Activated CD4-positive, CD25-positive, alpha-beta regulatory T cell treated with anti-CD3 and anti-CD28 coated beads, Interleukin-2, amount 50 U/mL, for 24 hours (primary cell): ENCODE data around the gene NDUFV1.
"Not testable (repeated sequence)": the region's sequence is repeated elsewhere in the genome, so short reads cannot be mapped to it uniquely, and the experiment has no call there.

Source experiments
- ATAC-seq, 2 donors: fragments of 150-1000 bp; cut with Tn5 transposase; one replicate each; pipeline ENCODE4 v1.10.0; 2021; ENCODE audit warnings: mild to moderate bottlenecking in 1 of 2, moderate library complexity in 1 of 2

NDUFV1 gene

GRCh38 chr11:67586568-67587250 lies 20.0 kb upstream of the NDUFV1 start:
- no peak for ATAC-seq

DNA sequence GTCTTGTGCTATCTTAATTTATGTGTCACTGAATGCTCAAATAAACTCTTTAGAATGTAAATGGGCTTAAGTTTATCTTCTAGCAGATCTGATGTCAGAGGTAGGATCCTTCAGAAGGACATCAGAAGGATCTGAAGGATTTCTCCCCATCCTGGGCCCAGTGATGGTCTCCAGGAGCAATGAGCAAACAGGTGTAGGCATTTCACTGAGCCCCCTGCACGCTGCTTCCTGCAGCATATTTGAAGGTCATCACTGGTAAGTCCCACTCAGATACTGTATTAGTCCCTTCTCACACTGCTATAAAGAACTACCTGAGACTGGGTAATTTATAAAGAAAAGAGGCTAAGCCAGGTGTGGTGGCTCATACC lies 18.6 kb upstream of the NDUFV1 start:
- no peak for ATAC-seq

DNA sequence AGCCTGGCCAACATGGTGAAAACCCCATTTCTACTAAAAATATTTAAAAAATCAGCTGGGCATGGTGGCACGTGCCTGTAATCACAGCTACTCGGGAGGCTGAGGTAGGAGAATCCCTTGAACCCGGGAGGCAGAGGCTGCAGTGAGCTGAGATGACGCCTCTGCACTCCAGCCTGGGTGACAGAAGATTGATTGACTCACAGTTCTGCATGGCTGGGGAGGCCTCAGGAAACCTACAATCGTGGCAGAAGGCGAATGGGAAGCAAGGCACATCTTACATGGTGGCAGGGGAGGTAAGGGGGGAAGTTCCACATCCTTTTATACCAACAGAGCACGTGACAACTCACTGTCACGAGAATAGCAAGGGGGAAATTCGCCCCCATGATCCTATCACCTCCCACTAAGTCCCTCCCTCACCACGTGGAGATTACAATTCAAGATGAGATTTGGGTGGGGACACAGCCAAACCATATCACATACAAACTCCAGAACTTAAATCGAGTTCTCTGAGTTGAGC lies 17.8 kb upstream of the NDUFV1 start:
- not testable (repeated sequence) for ATAC-seq

GRCh38 chr11:67592880-67593564 lies 13.7 kb upstream of the NDUFV1 start:
- no peak for ATAC-seq

DNA sequence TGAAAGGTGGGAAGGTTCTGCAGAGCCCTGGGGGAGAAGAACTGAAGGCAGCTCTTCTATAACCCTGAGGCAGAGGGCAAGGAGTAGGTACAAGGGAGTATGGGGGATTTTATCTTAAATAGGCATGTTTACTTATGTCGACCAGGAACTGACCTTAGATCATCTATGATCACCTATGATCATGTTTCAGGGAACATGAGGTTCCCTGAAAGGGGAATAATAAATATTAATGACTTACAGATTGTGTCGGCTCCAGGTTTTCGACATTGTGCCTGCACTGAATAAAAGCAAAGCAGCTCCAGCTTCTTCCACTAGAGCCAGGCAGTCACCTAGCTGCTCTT lies 13.2 kb upstream of the NDUFV1 start:
- no peak for ATAC-seq

DNA sequence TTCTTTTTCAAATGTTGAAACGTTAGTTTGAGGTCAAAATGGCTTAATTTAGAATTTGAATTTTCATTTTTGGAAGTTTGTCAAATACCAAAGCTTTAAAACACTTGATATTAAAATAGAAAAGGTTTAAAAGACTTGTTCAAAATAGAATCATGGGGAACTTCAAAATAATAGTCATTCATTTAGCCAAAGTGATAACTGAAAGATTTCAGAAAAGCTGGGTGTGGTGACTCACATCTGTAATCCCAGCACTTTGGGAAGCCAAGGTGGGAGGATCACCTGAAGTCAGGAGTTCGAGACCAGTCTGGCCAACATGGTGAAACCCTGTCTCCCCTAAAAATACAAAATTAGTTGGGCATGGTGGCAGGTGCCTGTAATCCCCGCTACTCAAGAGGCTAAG lies 12.3 kb upstream of the NDUFV1 start:
- ATAC-seq: no peak

DNA sequence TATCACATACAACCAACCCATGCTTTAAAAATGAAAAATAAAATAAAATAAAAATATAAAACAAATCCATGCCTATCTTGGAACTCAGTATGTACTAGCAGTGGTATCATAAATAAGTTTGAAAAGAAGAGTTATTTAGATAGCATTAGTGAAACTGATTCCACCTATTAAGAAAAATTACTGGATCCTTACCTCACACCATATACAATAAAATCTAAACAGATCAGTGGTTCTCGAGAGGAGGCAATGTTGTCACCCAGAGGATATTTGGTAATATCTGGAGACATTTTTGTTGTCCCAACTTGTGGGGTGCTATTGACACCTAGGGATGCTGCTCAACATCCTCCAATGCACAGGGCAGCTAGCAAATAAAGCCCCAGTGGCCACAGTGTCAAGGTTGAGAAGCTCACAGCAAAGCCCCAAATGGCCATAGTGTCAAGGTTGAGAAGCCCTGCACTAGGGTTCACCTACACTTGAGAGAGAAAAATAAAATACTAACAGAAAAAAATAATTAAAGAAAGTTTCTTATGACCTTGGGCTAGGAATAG lies 9.9 kb upstream of the NDUFV1 start:
- ATAC-seq: no peak

- not testable (repeated sequence) for ATAC-seq
Measured at GRCh38 chr11:67597458-67597857, 9.3 kb upstream of the NDUFV1 start.

DNA sequence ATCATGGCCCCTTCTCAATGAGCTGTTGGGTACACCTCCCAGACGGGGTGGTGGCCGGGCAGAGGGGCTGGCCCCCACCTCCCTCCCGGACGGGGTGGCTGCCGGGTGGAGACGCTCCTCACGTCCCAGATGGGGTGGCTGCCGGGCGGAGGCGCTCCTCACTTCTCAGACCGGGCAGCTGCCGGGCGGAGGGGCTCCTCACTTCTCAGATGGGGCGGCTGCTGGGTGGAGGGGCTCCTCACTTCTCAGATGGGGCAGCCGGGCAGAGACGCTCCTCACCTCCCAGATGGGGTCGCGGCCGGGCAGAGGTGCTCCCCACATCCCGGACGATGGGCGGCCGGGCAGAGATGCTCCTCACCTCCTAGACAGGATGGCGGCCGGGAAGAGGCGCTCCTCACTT lies 8.8 kb upstream of the NDUFV1 start:
- ATAC-seq: not testable (repeated sequence)

DNA sequence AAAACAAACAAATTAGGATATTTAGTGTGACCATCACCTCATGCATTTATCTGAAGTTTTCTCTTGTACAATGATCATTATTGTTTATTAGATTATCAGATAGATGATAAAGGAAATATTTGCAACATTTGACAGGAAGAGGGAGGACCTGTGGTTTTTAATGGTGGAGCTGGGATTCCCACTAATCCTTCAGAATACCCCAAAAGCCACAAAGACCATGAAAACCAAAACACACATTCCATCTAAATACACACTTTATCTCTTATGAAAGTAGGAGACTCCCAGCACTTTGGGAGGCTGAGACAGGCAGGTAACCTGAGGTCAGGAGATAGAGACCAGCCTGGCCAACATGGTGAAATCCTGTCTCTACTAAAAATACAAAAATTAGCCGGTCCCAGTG lies 7.6 kb upstream of the NDUFV1 start:
- ATAC-seq: no peak

DNA sequence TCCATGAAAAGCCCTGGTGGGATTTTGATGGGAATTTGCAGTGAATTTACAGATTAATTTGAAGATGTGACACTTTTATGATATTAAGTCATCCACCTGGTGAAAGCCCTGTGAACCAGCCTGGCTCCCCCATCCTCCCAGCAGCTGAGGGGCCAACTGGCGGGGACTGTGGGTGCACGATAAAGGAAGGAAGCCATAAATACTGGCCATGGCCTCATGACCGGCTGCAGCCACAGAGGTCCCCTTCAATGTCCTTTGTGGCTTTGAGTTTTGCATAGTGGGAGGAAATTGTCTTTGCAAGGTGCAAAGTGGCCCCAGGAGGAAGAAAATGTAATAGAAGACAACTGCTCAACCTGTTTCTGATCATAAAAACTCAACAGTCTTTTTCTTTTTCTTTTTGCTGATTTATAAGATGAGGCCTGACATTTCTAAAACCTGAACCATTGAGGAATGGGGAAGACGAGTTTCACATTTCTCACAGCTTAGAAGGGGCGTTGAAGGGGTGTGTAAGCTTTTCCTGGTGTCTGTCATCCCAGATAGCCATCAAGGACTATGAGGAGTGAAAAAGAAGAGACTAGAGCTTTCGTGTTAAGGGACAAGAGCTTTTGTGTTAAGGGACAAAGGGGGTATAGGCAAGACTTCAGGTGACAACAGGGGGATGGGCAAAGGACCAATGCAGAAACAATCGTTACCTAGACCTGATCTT lies 6.3 kb upstream of the NDUFV1 start:
- no peak for ATAC-seq

DNA sequence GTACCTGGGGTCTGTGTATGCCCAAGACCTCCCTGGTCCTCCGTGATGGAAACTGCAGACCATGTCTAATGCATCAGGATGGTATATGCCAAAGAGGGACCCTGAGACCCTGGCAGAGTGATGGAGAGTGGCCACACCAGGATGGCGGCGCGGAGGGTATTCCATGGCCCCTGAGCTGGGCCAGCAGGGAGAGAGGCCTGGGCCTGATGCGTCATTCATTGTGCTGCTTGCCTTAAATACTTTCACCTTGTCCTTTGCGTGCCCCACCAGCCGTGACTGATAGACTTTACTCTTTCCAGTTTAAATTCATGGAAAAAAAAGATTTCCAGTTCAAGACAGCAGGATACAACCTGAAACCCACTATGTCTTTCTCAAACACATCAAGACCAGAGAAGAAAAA lies 5.6 kb upstream of the NDUFV1 start:
- no peak for ATAC-seq

GRCh38 chr11:67604119-67604518 lies 2.6 kb upstream of the NDUFV1 start:
- not testable (repeated sequence) for ATAC-seq

- no peak for ATAC-seq
Measured at GRCh38 chr11:67604815-67605214, 1.9 kb upstream of the NDUFV1 start.

DNA sequence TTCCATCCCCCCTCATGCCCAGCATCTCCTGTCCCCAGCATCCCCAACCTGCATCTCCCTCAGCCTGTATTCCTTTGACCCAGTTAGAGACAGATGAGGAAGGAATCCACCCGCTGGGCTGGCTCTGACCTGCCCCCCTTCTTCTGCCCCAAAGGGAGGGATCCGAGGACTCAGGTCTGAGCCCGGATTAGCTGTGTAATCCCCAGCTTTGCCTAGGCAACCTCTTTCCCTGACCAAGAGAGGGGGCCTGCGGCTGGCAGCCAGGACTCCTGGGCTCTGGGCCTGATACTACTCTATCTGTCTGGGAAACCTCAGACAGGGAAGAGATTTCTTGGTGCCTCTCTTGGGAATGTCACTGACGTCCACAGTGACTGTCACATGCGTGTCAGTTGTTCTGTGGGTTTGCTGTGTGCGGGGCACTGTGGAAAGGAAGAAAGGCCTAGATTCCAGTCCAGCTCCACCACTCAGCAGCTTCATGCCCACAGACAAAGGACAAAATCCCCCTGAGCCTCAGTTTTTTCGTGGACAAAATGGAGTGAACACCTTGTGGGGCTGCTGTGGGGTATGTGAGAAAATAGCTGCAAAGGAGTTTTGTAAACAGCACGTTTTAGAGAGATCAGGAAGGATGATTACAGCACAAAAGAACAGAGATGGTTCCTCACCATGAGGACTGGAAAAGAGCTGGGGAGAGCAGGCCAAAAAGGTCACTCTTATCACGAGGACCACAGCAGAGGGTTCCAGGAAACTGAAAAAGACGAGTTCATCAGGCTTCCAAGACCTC lies 1.3 kb upstream of the NDUFV1 start:
- no peak for ATAC-seq

DNA sequence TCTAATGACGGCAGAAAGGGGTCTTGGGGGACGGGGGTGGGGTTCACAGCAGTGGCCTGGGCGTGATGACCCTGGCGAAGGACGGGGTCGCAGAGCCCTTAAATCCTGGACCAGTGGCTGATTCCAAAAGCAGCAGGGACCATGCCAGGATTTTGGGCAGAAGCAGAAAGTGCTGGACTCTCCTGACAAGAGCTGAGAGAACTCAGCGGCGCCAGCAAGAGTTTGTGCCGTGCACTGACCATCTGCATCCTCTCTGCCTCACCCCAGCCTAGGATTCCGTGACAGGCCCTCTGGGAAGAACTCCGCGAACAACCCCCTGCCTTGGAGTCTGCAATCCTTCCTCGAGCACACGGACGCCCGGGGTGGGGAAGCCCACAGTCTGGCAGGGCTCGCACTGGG lies 644 bp upstream of the NDUFV1 start:
- ATAC-seq: no peak

GRCh38 chr11:67607507-67607906 lies 771 bp downstream of the NDUFV1 start:
- no peak for ATAC-seq

- no peak for ATAC-seq
Measured at GRCh38 chr11:67608486-67608885, 1.8 kb downstream of the NDUFV1 start.

DNA sequence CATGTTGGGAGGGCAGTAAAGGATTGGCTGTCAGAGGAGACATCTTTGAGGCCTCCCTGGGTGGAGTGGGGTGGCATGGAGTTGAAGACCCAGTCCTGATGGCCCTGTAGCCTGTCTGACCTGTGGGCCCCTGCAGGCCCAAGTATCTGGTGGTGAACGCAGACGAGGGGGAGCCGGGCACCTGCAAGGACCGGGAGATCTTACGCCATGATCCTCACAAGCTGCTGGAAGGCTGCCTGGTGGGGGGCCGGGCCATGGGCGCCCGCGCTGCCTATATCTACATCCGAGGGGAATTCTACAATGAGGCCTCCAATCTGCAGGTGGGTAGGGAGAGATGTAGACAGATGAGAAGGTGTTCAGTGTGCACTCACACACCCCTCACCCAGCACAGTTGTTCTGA lies 2.6 kb downstream of the NDUFV1 start:
- no peak for ATAC-seq

- no peak for ATAC-seq
Measured at GRCh38 chr11:67610302-67610868, 3.6 kb downstream of the NDUFV1 start.

GRCh38 chr11:67611165-67611564 lies 4.4 kb downstream of the NDUFV1 start:
- ATAC-seq: no peak
